ENCODE measurements around the gene DISP2.

DISP2 gene

GRCh38 chr15:40343512-40343911, 14.5 kb upstream of the DISP2 start:
- DNase-seq, result no peak

- no peak for DNase-seq
Measured at GRCh38 chr15:40344217-40344616, 13.8 kb upstream of the DISP2 start.

- peak; percentile 69 to 80 for DNase-seq
Measured at GRCh38 chr15:40344631-40345120, 13.3 kb upstream of the DISP2 start.

GRCh38 chr15:40345225-40345866, 12.7 kb upstream of the DISP2 start:
- no peak for DNase-seq

GRCh38 chr15:40345867-40346578, 12.0 kb upstream of the DISP2 start:
- no peak for DNase-seq

GRCh38 chr15:40346579-40347558, 11.2 kb upstream of the DISP2 start:
- DNase-seq, result no peak

GRCh38 chr15:40347559-40348473, 10.2 kb upstream of the DISP2 start:
- DNase-seq, result no peak

GRCh38 chr15:40348474-40348870, 9.5 kb upstream of the DISP2 start:
- no peak for DNase-seq

- DNase-seq, result no peak
Measured at GRCh38 chr15:40349163-40349562, 8.9 kb upstream of the DISP2 start.

GRCh38 chr15:40352281-40352901, 5.6 kb upstream of the DISP2 start:
- DNase-seq, result no peak

GRCh38 chr15:40353697-40354096, 4.3 kb upstream of the DISP2 start:
- DNase-seq, result no peak

GRCh38 chr15:40354408-40355171, 3.4 kb upstream of the DISP2 start:
- no peak for DNase-seq

- no peak for DNase-seq
Measured at GRCh38 chr15:40355976-40356585, 1.9 kb upstream of the DISP2 start.

- no peak for DNase-seq
Measured at GRCh38 chr15:40357246-40357645, 773 bp upstream of the DISP2 start.

- peak; percentile 18 to 29 for DNase-seq
Measured at GRCh38 chr15:40358471-40359353, 693 bp downstream of the DISP2 start.

GRCh38 chr15:40360015-40360414, 2.0 kb downstream of the DISP2 start:
- DNase-seq, result no peak

- no peak for DNase-seq
Measured at GRCh38 chr15:40361640-40362039, 3.6 kb downstream of the DISP2 start.

- no peak for DNase-seq
Measured at GRCh38 chr15:40363611-40364010, 5.6 kb downstream of the DISP2 start.

GRCh38 chr15:40364251-40364650, 6.2 kb downstream of the DISP2 start:
- no peak for DNase-seq
